PC-3 (cell line): ENCODE results near the gene DNAJC6.

Source experiments
- EZH2 ChIP-seq: fragments of 300-600 bp; sonication (generic); IDR thresholded peaks from one replicate; pipeline ENCODE4 v1.6.1; 2017; ENCODE audit warnings: antibody characterized with exemption, mild to moderate bottlenecking, low read length; ENCODE audit not compliant: unreplicated experiment
- TF ChIP-seq, protein P1 (sequence below): fragments of 300-600 bp; sonication (generic); conservative IDR thresholded peaks from 2 replicates; pipeline ENCODE4 v1.5.1; 2017; ENCODE audit warnings: antibody characterized with exemption, low read depth, mild to moderate bottlenecking, low read length

DNA sequence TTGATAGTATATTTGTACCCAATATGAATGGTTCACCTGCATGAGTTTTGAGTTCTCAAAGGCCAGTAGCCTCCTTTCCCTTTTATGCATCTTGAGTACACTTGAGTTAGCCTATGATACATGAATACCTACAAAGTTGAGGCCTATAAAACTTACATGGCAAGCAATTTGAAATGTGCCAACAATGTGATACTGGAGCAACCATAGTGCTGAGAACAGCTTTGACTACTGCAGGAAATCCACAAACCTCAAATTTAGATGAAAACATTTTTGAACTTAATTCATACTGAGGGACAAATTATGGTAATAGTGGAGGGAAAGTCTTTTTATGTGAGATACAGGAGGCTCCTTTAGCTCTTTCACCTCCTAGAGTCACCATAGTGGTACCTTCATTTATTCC lies 148.5 kb downstream of the DNAJC6 start:
- TF ChIP-seq, protein P1, sequence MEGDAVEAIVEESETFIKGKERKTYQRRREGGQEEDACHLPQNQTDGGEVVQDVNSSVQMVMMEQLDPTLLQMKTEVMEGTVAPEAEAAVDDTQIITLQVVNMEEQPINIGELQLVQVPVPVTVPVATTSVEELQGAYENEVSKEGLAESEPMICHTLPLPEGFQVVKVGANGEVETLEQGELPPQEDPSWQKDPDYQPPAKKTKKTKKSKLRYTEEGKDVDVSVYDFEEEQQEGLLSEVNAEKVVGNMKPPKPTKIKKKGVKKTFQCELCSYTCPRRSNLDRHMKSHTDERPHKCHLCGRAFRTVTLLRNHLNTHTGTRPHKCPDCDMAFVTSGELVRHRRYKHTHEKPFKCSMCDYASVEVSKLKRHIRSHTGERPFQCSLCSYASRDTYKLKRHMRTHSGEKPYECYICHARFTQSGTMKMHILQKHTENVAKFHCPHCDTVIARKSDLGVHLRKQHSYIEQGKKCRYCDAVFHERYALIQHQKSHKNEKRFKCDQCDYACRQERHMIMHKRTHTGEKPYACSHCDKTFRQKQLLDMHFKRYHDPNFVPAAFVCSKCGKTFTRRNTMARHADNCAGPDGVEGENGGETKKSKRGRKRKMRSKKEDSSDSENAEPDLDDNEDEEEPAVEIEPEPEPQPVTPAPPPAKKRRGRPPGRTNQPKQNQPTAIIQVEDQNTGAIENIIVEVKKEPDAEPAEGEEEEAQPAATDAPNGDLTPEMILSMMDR = no peak
- TF ChIP-seq EZH2 = no peak
